EL (cell line): ENCODE measurements around the gene AGAP3.

Experiments
- DNase-seq: peaks from one replicate; pipeline ENCODE4 v3.0.0-alpha.2; 2016

AGAP3 gene

GRCh38 chr7:151074817-151075661, 11.2 kb upstream of the AGAP3 start:
- DNase-seq = no peak

- no peak for DNase-seq
Observed at GRCh38 chr7:151075662-151075971, 10.7 kb upstream of the AGAP3 start.

- DNase-seq = no peak
Observed at GRCh38 chr7:151075978-151076426, 10.3 kb upstream of the AGAP3 start.

GRCh38 chr7:151076863-151077704, 9.2 kb upstream of the AGAP3 start:
- no peak for DNase-seq

DNA sequence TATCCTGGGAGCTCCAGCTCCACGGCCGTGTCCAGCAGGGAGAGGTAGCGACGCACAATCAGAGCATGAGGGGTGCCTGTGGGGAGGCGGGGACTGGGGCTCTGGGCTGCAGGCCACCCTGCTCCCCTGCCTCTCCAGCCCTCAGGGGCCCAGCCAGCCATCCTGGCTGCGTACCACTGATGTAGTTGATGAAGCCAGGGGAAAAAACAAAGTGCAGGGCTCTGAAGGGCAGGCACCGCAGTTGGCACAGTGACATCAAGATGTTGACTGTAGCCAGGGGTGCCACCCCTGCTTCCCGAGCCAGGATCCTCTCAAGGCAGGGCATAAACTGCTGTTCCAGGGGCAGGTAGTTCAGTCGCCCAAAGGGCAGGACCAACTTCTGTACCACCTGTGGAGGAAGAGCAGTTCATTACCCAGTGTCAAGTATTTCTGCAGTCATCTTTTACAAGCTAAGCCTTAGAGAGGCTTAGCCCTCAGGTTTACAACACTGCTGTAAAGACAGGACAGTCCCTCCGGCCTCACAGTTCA, 8.5 kb upstream of the AGAP3 start:
- no peak for DNase-seq

- DNase-seq = peak; percentile 19
Observed at GRCh38 chr7:151078233-151079040, 7.8 kb upstream of the AGAP3 start.

DNA sequence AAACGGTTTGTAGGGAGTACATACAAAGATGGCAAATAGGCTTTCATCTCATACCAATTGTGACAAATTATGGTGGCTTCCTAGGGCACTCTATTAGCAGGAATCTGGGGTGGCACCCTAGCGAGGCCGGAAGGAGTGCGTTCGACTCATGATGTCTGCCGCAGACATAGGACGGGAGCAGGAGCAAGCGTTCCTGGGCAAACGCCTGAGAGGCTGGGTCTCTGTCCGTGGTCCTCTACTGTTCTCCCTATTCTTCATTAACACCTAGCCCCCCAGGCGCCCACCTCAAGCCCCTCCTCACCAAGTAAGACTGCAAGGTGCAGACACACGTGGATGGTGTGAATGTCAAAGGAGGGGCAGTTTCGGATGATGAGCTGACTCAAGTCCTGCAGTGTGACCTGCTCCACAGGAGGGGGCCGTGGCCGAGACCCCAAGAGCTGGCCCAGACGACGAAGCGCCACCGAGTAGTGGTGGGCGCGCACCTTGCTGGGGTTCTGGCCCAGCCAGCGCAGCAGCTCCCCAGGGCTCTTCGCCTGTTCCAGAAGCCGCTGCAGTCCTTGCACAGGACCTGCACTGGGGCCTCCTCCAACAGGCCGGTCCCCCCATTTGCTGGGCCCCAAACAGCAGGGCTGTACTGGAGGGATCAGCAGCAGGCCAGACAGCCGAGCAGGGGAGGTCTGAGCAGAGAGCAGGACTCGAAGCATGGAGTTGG, 6.9 kb upstream of the AGAP3 start:
- no peak for DNase-seq

- no peak for DNase-seq
Observed at GRCh38 chr7:151080067-151080521, 6.2 kb upstream of the AGAP3 start.

DNA sequence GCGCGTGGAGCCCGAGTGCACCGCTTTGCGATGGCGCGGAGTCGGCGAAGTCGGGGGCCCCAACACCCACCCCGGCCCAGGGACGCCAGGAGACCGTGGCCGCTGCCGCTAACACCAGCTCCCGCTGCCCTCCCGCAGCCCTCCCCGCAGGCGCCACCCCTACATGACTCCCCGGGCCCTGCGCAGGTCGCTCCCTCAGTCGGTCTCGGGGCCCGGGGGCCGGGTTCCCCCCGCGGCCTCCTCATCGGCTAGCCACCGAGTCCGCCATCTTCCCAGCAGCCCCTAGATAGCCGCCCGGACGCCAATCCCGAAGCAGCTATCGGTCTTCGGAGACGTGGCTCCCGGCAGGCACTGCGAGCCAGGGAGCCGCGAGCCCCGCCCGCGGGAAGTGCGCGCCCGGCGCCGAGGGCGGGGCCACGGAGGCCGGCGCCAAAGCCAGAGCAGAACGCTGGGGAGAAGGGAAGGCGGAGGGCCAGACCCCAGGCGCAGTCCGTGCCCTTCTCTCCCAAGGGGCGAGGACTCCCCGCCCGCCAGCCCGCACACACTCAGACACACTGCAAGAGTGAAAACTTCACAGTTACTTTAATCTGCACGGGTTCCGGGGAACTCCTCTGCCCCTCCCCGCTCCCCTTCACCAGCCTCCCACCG, 5.6 kb upstream of the AGAP3 start, which contains the start of gene FASTK:
FASTK (minus strand) TSS at position 288 of the 648 bp plus-strand sequence; CDS start at position 245, 43 bp downstream.
- peak; percentile 89 for DNase-seq

- DNase-seq = peak; percentile 55
Observed at GRCh38 chr7:151081170-151082101, 4.8 kb upstream of the AGAP3 start.

DNA sequence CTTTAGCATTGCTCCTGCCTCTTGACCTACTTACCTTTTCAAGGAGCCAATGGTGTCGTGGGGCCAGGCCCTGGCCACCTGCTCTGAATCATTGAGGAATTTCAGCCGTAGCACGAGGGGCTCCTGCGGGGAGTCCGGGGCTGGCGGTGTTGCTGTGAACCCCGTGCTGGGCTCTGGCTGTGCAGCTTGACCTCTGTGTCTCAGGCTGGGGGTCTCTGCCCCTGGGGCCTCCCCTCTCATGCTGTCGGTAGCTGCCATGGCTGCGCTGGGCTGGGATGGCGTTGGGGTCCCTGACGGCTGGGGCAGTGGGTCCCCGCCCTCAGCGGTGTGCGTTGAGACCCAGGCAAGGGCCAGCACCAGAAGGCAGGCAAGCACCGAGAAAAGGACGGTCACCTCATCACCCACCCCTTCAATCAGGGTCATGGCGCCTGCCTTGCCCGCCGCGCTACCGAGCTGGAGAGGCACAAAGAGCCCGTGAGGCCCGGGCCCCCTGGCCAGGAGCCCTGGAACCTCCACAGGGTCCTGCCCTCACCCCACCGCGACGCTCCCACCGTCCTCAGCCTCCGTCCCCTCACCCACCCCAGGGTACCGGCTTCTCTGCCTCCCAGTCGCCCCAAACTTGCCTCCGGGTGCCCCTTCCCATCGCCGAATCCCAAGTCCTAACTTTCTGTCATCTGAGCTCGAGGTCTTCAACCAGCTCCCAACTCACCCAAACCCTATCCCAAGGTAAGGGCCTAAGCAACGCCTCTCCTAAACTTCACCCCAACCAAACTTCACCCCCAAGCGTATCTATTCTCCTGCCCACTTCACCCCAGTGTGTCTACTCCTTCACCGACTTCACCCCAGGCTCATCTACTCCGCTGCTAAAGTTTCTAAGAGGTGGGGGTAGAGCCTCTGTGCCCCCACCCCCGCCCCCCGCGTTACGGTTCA, 3.9 kb upstream of the AGAP3 start:
- no peak for DNase-seq

GRCh38 chr7:151083071-151083823, 3.0 kb upstream of the AGAP3 start, which contains the start of gene TMUB1:
Gene TMUB1 (minus strand): TSS chr7:151083493. CDS start chr7:151082563, 930 bp downstream.
- DNase-seq = peak; percentile 64

GRCh38 chr7:151083824-151084160, 2.5 kb upstream of the AGAP3 start:
- no peak for DNase-seq

DNA sequence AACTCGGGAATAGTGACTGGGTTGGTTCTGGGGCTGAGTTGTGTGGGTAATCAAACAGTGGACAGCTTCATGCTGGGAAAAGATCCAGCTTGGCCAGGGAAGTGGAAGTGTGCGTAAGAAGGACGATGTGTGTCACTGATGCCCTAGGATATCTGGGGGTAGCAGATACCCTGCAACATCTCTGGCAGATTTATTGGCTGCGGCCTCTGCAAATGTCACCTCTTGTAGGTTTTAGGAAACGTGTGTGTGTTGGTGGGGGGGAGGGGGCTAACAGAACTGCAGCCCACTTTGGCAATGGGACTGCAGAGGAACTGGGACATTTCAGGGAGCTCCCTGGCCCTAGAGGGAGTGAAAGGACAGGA, 965 bp upstream of the AGAP3 start:
- no peak for DNase-seq

GRCh38 chr7:151086802-151087244, 548 bp downstream of the AGAP3 start:
- peak; percentile 49 for DNase-seq

GRCh38 chr7:151087245-151088018, 1.2 kb downstream of the AGAP3 start:
- peak; percentile 68 for DNase-seq
